Upper lobe of left lung (tissue), 6 donors: ENCODE measurements around the gene IQCM. TPM values are rescaled to one million over a fixed set of nuclear protein-coding genes. Genes with fewer than 3 reads are reported as not detected.

Experiments used
- ATAC-seq, 2 donors: fragments of 200-7000 bp; cut with Tn5 transposase; one replicate each; pipeline ENCODE4 v1.9.1; 2022; ENCODE audit warnings: mild to moderate bottlenecking in 2 of 2, moderate library complexity in 2 of 2; ENCODE audit not compliant: low FRiP score in 2 of 2
- DNase-seq, 2 donors: peaks; one replicate each; pipeline ENCODE4 v3.0.0-alpha.2; 2019 to 2020
- H3K27ac ChIP-seq, 4 donors: fragments of 200-600 bp; sonication (generic); one replicate each; pipeline ENCODE4 v1.5.1; 2016 to 2019
- H3K27me3 ChIP-seq, 4 donors: fragments of 200-600 bp; sonication (generic); one replicate each; pipeline ENCODE4 v1.5.1; 2017 to 2019
- H3K36me3 ChIP-seq, 4 donors: fragments of 200-600 bp; sonication (generic); one replicate each; pipeline ENCODE4 v1.5.1; 2016 to 2019
- H3K4me1 ChIP-seq, 4 donors: fragments of 200-600 bp; sonication (generic); one replicate each; pipeline ENCODE4 v1.5.1; 2018 to 2019
- H3K4me3 ChIP-seq, 4 donors: fragments of 200-600 bp; sonication (generic); one replicate each; pipeline ENCODE4 v1.5.1; 2017 to 2019; ENCODE audit warnings: mild to moderate bottlenecking in 2 of 4, moderate library complexity in 1 of 4
- H3K9me3 ChIP-seq, 4 donors: fragments of 200-600 bp; sonication (generic); one replicate each; pipeline ENCODE4 v1.5.1; 2018 to 2019
- CTCF ChIP-seq, 6 experiments: fragments of 450-650 bp in 4 of 6; fragments of 200-600 bp in 2 of 6; sonication (generic) in 2 of 6; IDR thresholded peaks; one replicate each; pipeline ENCODE4 v1.5.1; 2016 to 2019; ENCODE audit warnings: antibody characterized with exemption in 6 of 6
- EP300 ChIP-seq, 4 donors: sonication (generic); formaldehyde crosslinking; IDR thresholded peaks; one replicate each; pipeline ENCODE4 v1.5.1; 2017; ENCODE audit warnings: antibody characterized with exemption in 4 of 4, control low read depth in 2 of 4
- POLR2A ChIP-seq, 4 donors: fragments of 450-650 bp; IDR thresholded peaks; one replicate each; pipeline ENCODE4 v1.5.1; 2016 to 2017; ENCODE audit warnings: antibody characterized with exemption in 4 of 4, mild to moderate bottlenecking in 2 of 4
- POLR2AphosphoS5 ChIP-seq, 2 donors: sonication (generic); formaldehyde crosslinking; IDR thresholded peaks; one replicate each; pipeline ENCODE4 v1.5.1; 2017; ENCODE audit warnings: antibody characterized with exemption in 2 of 2
- WGBS, 2 donors: methylation state at CpG; one replicate each; pipeline ENCODE4 v1.1.5; 2017 to 2018; 5-methylcytosine and 5-hydroxymethylcytosine counted together
- total RNA-seq, 6 donors: library from RNA; depleted of rRNA in 4 of 6; stranded (reverse); fragments of >200 nt in 4 of 6; gene quantifications; one replicate each; pipeline versions ENCODE4 v1.1.0 to v1.2.1, GENCODE V29; 2016 to 2021
- donor health status: DM: no; HTN: no; CAD: no; lungs with moderate emphysema.
- donor health status: DM: no; HTN: yes; CAD: no; lungs with severe emphysema.

Gene IQCM
- total RNA-seq, 6 donors from 2014 or later: not detected

GRCh38 chr4:149702414-149703293 is 113.0 kb downstream of the IQCM start:
- DNase-seq (no peak), ATAC-seq (no peak)
- Histone ChIP-seq H3K36me3 (no peaks in the 10 kb centered on the region), H3K4me1 (no peaks in the 10 kb centered on the region), H3K27me3 (no peaks in the 10 kb centered on the region), H3K4me3 (no peak overlapping the region), H3K27ac (no peak overlapping the region), H3K9me3 (no peaks in the 10 kb centered on the region)
- TF ChIP-seq EP300 (IDR thresholded peaks at IDR 0.05) (no peak), POLR2AphosphoS5 (IDR thresholded peaks at IDR 0.05) (no peak), CTCF (IDR thresholded peaks at IDR 0.05) (no peak), POLR2A (IDR thresholded peaks at IDR 0.05) (no peak)
- WGBS, 2 donors: 63 to 70% methylated on average over 2 of the region's 2 CpGs

- Histone ChIP-seq H3K27ac (no peak overlapping the region), H3K4me1 (no peaks in the 10 kb centered on the region), H3K9me3 (no peaks in the 10 kb centered on the region), H3K36me3 (no peaks in the 10 kb centered on the region), H3K27me3 (no peaks in the 10 kb centered on the region), H3K4me3 (no peak overlapping the region)
- TF ChIP-seq POLR2A (IDR thresholded peaks at IDR 0.05) (no peak), POLR2AphosphoS5 (IDR thresholded peaks at IDR 0.05) (no peak), CTCF (IDR thresholded peaks at IDR 0.05) (no peak), EP300 (IDR thresholded peaks at IDR 0.05) (no peak)
- WGBS, 2 donors: 89 to 90% methylated on average over 2 of the region's 2 CpGs
- ATAC-seq: no peak
- DNase-seq: no peak
Observed at GRCh38 chr4:149701435-149702156, 114.0 kb downstream of the IQCM start.

- Histone ChIP-seq H3K4me1 (no peaks in the 10 kb centered on the region), H3K27me3 (no peaks in the 10 kb centered on the region), H3K9me3 (no peaks in the 10 kb centered on the region), H3K27ac (no peak overlapping the region), H3K36me3 (no peaks in the 10 kb centered on the region), H3K4me3 (no peak overlapping the region)
- WGBS, 2 donors: 82 to 83% methylated on average over 3 of the region's 3 CpGs
- ATAC-seq (no peak), DNase-seq (no peak)
- TF ChIP-seq CTCF (IDR thresholded peaks at IDR 0.05): no peak
- no peak for TF ChIP-seq POLR2A (IDR thresholded peaks at IDR 0.05)
- no peak for TF ChIP-seq POLR2AphosphoS5 (IDR thresholded peaks at IDR 0.05)
- no peak for TF ChIP-seq EP300 (IDR thresholded peaks at IDR 0.05)
Observed at GRCh38 chr4:149700272-149700671, 115.4 kb downstream of the IQCM start.

GRCh38 chr4:149699642-149700041 is 116.0 kb downstream of the IQCM start:
- no peak overlapping the region for H3K4me3 ChIP-seq
- H3K36me3 ChIP-seq: no peaks in the 10 kb centered on the region
- TF ChIP-seq POLR2AphosphoS5 (IDR thresholded peaks at IDR 0.05) (no peak), CTCF (IDR thresholded peaks at IDR 0.05) (no peak), EP300 (IDR thresholded peaks at IDR 0.05) (no peak), POLR2A (IDR thresholded peaks at IDR 0.05) (no peak)
- no peak overlapping the region for H3K27ac ChIP-seq
- no peaks in the 10 kb centered on the region for H3K27me3 ChIP-seq
- H3K4me1 ChIP-seq: no peaks in the 10 kb centered on the region
- ATAC-seq: no peak
- WGBS, 2 donors: 73 to 74% methylated on average over 2 of the region's 2 CpGs
- no peaks in the 10 kb centered on the region for H3K9me3 ChIP-seq
- no peak for DNase-seq
